GM18868 (cell line): ENCODE measurements around the gene SMARCB1.

Source experiments
- ATAC-seq: cut with Tn5 transposase; IDR thresholded peaks from one replicate; pipeline ENCODE4 v1.9.1; 2021; ENCODE audit warnings: mild to moderate bottlenecking, moderate library complexity; ENCODE audit not compliant: unreplicated experiment

Gene SMARCB1

DNA sequence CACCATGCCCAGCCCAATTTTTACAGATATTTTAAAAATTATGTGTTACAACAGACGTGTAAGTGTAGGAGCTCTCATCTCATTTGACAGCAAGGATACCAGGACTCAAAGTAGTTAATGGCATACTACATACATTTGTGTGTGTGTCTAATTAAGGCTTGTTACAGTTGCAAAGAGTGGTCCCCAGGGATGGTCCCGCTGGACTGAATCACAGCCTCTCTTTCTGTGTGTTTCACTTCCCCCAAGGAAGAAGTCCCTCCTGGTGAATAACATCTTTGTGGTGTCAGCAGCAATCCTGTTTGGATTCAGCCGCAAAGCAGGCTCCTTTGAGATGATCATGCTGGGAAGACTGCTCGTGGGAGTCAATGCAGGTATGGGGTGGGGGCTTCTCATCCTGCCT lies 88.1 kb downstream of the SMARCB1 start:
- no peak for ATAC-seq

GRCh38 chr22:23875801-23876200 lies 89.0 kb downstream of the SMARCB1 start:
- no peak for ATAC-seq

DNA sequence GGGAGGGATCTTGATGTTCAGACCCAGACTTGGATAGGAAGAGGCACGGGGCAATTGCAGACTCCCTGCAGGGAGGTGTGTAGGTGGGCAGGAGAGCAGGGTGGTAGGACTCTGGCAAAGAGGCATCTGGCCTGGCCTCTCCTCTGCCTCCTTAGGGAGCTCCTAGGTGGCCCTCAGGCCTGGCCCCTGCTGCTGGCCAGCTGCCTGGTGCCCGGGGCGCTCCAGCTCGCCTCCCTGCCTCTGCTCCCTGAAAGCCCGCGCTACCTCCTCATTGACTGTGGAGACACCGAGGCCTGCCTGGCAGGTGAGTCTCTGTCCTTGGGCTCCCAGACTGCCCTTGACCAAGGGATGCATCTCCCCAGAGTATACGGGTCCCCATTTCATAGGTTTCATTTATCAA lies 90.8 kb downstream of the SMARCB1 start:
- no peak for ATAC-seq

- no peak for ATAC-seq
These were observed 91.5 kb downstream of the SMARCB1 start for GRCh38 chr22:23878219-23878618.

DNA sequence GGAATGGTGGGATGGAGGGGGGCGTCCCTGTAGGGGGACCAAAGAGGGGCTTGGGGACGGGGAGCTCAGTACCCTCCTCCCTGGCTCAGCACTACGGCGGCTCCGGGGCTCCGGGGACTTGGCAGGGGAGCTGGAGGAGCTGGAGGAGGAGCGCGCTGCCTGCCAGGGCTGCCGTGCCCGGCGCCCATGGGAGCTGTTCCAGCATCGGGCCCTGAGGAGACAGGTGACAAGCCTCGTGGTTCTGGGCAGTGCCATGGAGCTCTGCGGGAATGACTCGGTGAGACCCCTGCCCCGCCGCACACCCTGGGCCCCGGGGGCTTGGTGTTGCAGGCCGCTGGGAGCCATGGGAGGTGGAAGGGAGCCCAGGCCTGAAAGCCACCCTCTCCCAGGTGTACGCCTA lies 95.6 kb downstream of the SMARCB1 start:
- no peak for ATAC-seq

DNA sequence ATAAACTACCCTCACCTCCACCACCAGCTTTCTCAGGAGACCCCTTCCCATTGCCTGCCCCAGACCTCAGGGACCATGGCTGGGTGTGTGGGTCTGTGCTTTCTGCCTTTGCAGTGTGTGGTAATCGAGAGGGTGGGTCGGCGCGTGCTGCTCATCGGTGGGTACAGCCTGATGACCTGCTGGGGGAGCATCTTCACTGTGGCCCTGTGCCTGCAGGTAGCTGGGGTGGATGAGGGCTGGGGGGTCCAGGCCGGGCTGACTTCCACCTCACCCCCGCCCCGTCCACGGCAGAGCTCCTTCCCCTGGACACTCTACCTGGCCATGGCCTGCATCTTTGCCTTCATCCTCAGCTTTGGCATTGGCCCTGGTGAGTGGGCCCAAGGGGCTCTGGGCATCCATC lies 96.9 kb downstream of the SMARCB1 start:
- no peak for ATAC-seq

DNA sequence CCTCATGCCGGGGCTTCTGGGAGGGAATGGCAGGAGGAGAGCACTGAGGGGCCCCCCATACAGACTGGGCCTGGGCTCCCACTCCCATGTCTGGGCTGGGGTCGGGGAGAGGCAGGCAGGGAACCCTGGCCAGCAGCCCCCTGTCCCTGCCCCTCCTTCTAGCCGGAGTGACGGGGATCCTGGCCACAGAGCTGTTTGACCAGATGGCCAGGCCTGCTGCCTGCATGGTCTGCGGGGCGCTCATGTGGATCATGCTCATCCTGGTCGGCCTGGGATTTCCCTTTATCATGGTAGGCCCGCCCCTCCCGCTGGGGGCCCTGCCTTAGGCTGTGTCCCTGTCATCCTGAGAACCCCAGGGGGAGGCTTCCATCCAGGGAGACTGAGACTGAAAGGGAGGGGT lies 97.4 kb downstream of the SMARCB1 start:
- ATAC-seq, result no peak
